HepG2 (cell line): ENCODE results near the gene FKBP5. TPM values are rescaled to one million over a fixed set of nuclear protein-coding genes. Genes with fewer than 3 reads are reported as not detected.

Source experiments
- ATAC-seq: fragments of 200-7000 bp; cut with Tn5 transposase; 3 replicates; pipeline ENCODE4 v1.9.1; 2020; ENCODE audit warnings: mild to moderate bottlenecking, moderate library complexity
- BruUV-seq: library from RNA; stranded (reverse); fragments of 400-500 nt; replicated peaks from 2 replicates; lab custom pipeline; 2021; lab: Mats Ljungman, UMichigan
- CTCF ChIA-PET: fragments of 300-600 bp; formaldehyde crosslinking; extraction: SDS; loops from one replicate; lab custom pipeline; 2021; ENCODE audit warnings: low total read pairs, inconsistent platforms, low intra/inter-chr PET ratio; lab: Yijun Ruan, JAX
- POLR2A ChIA-PET: fragments of 350-600 bp; sonication (Branson Sonifier 250); formaldehyde crosslinking; loops from one replicate; lab custom pipeline; 2020; ENCODE audit warnings: antibody characterized with exemption, inconsistent platforms; lab: Yijun Ruan, JAX
- DNase-seq: peaks from one replicate; pipeline ENCODE4 v3.0.0-alpha.2; 2015; ENCODE audit warnings: low spot score
- FAIRE-seq: peaks from 3 replicates; lab custom pipeline; 2011; peaks lifted over from hg19 to GRCh38; lab: Jason Lieb, UNC
- H2AFZ ChIP-seq: one replicate; pipeline ENCODE4 v1.6.1; 2011; ENCODE audit warnings: low read length, inconsistent platforms
- H3K27ac ChIP-seq: fragments of 300-600 bp; 3 replicates; pipeline ENCODE4 v1.8.0; 2011; ENCODE audit warnings: mixed run types, mild to moderate bottlenecking, mixed read lengths, low read length, inconsistent platforms; ENCODE audit not compliant: insufficient read depth; ENCODE audit errors: extremely low read length
- H3K27me3 ChIP-seq, 2 experiments: fragments of 200-600 bp in 1 of 2; 2 replicates in 1 of 2; 3 replicates in 1 of 2; pipeline versions ENCODE4 v1.6.0 to v1.8.0; 2011; ENCODE audit warnings: low read length in 2 of 2, mild to moderate bottlenecking in 2 of 2, moderate library complexity in 2 of 2, inconsistent platforms in 1 of 2; ENCODE audit not compliant: insufficient read depth in 2 of 2, control insufficient read depth in 1 of 2
- H3K36me3 ChIP-seq, 2 experiments: fragments of 200-600 bp in 1 of 2; replicated peaks in 1 of 2; 2 replicates in 1 of 2; 3 replicates in 1 of 2; pipeline versions ENCODE4 v1.5.1 to v1.8.0; 2011; ENCODE audit warnings: low read length in 2 of 2, inconsistent platforms in 1 of 2; ENCODE audit not compliant: insufficient read depth in 2 of 2, control insufficient read depth in 1 of 2
- H3K4me1 ChIP-seq: 2 replicates; pipeline ENCODE4 v1.5.1; 2012; ENCODE audit warnings: low read length, inconsistent platforms; ENCODE audit not compliant: insufficient read depth
- H3K4me2 ChIP-seq: 2 replicates; pipeline ENCODE4 v1.6.0; 2011; ENCODE audit warnings: low read depth, low read length, inconsistent platforms
- H3K4me3 ChIP-seq, 3 experiments: fragments of 200-600 bp in 1 of 3; sonication (generic), shearing (Covaris generic) in 1 of 3; replicated peaks in 1 of 3; 2 replicates each; pipeline ENCODE4 v1.5.1; 2011 to 2016; ENCODE audit warnings: low read length in 3 of 3, inconsistent platforms in 2 of 3, low read depth in 2 of 3, mild to moderate bottlenecking in 2 of 3, control low read depth in 1 of 3, mixed read lengths in 1 of 3; ENCODE audit not compliant: insufficient read depth in 1 of 3
- H3K79me2 ChIP-seq: one replicate; pipeline ENCODE4 v1.6.1; 2011; ENCODE audit warnings: low read length, inconsistent platforms; ENCODE audit not compliant: insufficient read depth
- H3K9ac ChIP-seq: 2 replicates; pipeline ENCODE4 v1.6.0; 2011; ENCODE audit warnings: mild to moderate bottlenecking, low read depth, low read length, inconsistent platforms; ENCODE audit not compliant: insufficient read depth
- H3K9me3 ChIP-seq: 2 replicates; pipeline ENCODE4 v1.5.1; 2012; ENCODE audit warnings: mild to moderate bottlenecking, low read length
- H4K20me1 ChIP-seq: 2 replicates; pipeline ENCODE4 v1.6.0; 2011; ENCODE audit warnings: inconsistent platforms, mild to moderate bottlenecking, low read length, moderate library complexity; ENCODE audit not compliant: insufficient read depth
- CENPX ChIP-seq: sonication (generic); formaldehyde crosslinking; IDR thresholded peaks from 2 replicates; pipeline ENCODE4 v1.9.0; 2021; ENCODE audit warnings: mild to moderate bottlenecking, missing genetic modification reagents, moderate library complexity
- HOXA7 ChIP-seq: sonication (generic); formaldehyde crosslinking; IDR thresholded peaks from 2 replicates; pipeline ENCODE4 v1.8.1; 2022; ENCODE audit warnings: mild to moderate bottlenecking, missing genetic modification reagents, moderate library complexity
- MAFK ChIP-seq, 2 experiments: IDR thresholded peaks in 1 of 2; conservative IDR thresholded peaks in 1 of 2; 2 replicates each; pipeline ENCODE4 v1.6.1; 2011; ENCODE audit warnings: improper control_type of control experiment in 2 of 2, low read length in 2 of 2
- MBD4 ChIP-seq: IDR thresholded peaks from 2 replicates; pipeline ENCODE4 v1.6.1; 2012; ENCODE audit warnings: low read length, inconsistent platforms, borderline replicate concordance
- POLR2A ChIP-seq, 2 experiments: IDR thresholded peaks; 2 replicates each; pipeline ENCODE4 v1.6.1; 2011; ENCODE audit warnings: low read depth in 2 of 2, low read length in 2 of 2, mild to moderate bottlenecking in 1 of 2, moderate library complexity in 1 of 2; ENCODE audit not compliant: insufficient read depth in 1 of 2
- POLR2AphosphoS2 ChIP-seq: IDR thresholded peaks from 2 replicates; pipeline ENCODE4 v1.6.1; 2011; ENCODE audit warnings: low read depth, low read length, improper control_type of control experiment
- RORA ChIP-seq: sonication (generic); formaldehyde crosslinking; IDR thresholded peaks from 2 replicates; pipeline ENCODE4 v1.5.0; 2020; ENCODE audit warnings: mild to moderate bottlenecking, missing genetic modification reagents, moderate library complexity
- ZFP36L1 ChIP-seq: sonication (generic); formaldehyde crosslinking; IDR thresholded peaks from 2 replicates; pipeline ENCODE4 v1.8.0; 2022; ENCODE audit warnings: mild to moderate bottlenecking, missing genetic modification reagents, moderate library complexity
- ZNF768 ChIP-seq: sonication (generic); formaldehyde crosslinking; IDR thresholded peaks from 2 replicates; pipeline ENCODE4 v1.4.0; 2020; ENCODE audit warnings: missing genetic modification reagents
- WGBS: methylation state at CpG from one replicate; pipeline ENCODE4 v1.1.6; 2017; ENCODE audit warnings: low lambda C conversion rate; 5-methylcytosine and 5-hydroxymethylcytosine counted together
- in situ Hi-C: cut with HindIII; loops from 2 replicates; pipeline ENCODE4 v1.10.0; 2017; ENCODE audit warnings: low pct_unique_long_range_greater_than_20kb; ENCODE audit not compliant: extremely low pct_ligation_motif_present
- intact Hi-C: fragments of 100-400 bp; cut with micrococcal nuclease; formaldehyde crosslinking; loops from one replicate; pipeline ENCODE4 v1.10.0; 2022; ENCODE audit not compliant: unreplicated experiment
- polyA plus RNA-seq, 8 experiments: library from polyadenylated mRNA; depleted of rRNA in 3 of 8; stranded (reverse) in 7 of 8; unstranded in 1 of 8; fragments of >200 nt; fragmentation: Illumina TruSeq in 4 of 8; extraction: Trizol in 4 of 8; gene quantifications; 2 replicates each; pipeline versions ENCODE4 v1.2.1 to v1.2.3, GENCODE V29; 2011 to 2016; ENCODE audit warnings: low read depth in 4 of 8, missing spikeins in 1 of 8, mixed read lengths in 1 of 8; ENCODE audit not compliant: insufficient read depth in 1 of 8
- total RNA-seq, 5 experiments: library from RNA; depleted of rRNA; stranded (reverse); fragments of >200 nt; fragmentation: Illumina TruSeq; extraction: Trizol; gene quantifications; 2 replicates each; pipeline ENCODE4 v1.2.3, GENCODE V29; 2016; ENCODE audit warnings: low read depth in 1 of 5
- TF ChIP-seq, protein P1 (sequence below): sonication (generic); formaldehyde crosslinking; IDR thresholded peaks from 2 replicates; pipeline ENCODE4 v1.4.0; 2020; ENCODE audit warnings: missing genetic modification reagents, mild to moderate bottlenecking, borderline replicate concordance
- TF ChIP-seq, protein P2 (sequence below): sonication (generic); formaldehyde crosslinking; IDR thresholded peaks from 2 replicates; pipeline ENCODE4 v1.9.0; 2022; ENCODE audit warnings: missing genetic modification reagents, mild to moderate bottlenecking, borderline replicate concordance

Gene FKBP5
- total and polyA plus RNA-seq, 2 of the 13 experiments (the other 11 are each of a cell fraction or from before 2014, with no cell fraction given), result 8.0 to 17.4 TPM

DNA sequence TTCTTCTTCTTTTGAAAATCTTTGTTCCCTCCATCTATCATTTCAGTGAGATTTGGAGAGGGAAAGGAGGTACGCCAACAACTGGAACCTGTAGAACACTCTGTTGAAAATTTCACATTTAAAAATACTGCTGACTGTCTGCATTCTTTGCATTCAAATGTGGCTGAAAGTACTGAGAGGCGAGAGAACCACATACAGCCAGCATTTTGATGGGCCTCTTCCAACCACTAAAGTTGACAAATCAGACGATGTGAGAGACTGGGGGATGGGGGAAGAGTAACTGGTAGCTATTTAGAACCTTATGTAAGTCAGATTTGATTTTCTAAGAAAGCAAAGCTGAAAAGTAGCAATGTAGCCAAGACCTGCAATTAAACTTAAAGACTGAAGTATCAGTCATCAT lies 77.5 kb downstream of the FKBP5 start:
- no peak overlapping the region for H3K4me3 ChIP-seq
- no peak for FAIRE-seq
- no peaks in the 10 kb centered on the region for H3K27me3 ChIP-seq
- no TSS peak for BruUV-seq
- H3K36me3 ChIP-seq, result peaks cover 5 to 20% of the 10 kb centered on the region in 2 experiments; a peak in 3 of 5 replicates
- H3K79me2 ChIP-seq, result no peaks in the 10 kb centered on the region
- intact Hi-C loops, result no loop called here
- H2AFZ ChIP-seq, result no peak overlapping the region
- no peak overlapping the region for H3K4me2 ChIP-seq
- WGBS, result 94% methylated on average over 3 of the region's 3 CpGs
- no peak overlapping the region for H3K9ac ChIP-seq
- in situ Hi-C loops, result no loop called here
- H3K9me3 ChIP-seq, result no peaks in the 10 kb centered on the region
- no peak for DNase-seq
- ChIA-PET CTCF (no interaction called here), POLR2A (no interaction called here)
- no peak for TF ChIP-seq ZNF768
- TF ChIP-seq MAFK (conservative IDR thresholded peaks at IDR 0.05 in 1 of 2, IDR thresholded peaks at IDR 0.05 in 1 of 2; ENCODE audit: low read length in 2 of 2), result peak in 1 of 2 experiments; percentile 35; a peak in 2 of 4 replicates
- no peak for TF ChIP-seq HOXA7 (CRISPR knock-in tag)
- no peaks in the 10 kb centered on the region for H4K20me1 ChIP-seq
- no peaks in the 10 kb centered on the region for H3K4me1 ChIP-seq
- no peak for ATAC-seq
- H3K27ac ChIP-seq, result no peak overlapping the region

DNA sequence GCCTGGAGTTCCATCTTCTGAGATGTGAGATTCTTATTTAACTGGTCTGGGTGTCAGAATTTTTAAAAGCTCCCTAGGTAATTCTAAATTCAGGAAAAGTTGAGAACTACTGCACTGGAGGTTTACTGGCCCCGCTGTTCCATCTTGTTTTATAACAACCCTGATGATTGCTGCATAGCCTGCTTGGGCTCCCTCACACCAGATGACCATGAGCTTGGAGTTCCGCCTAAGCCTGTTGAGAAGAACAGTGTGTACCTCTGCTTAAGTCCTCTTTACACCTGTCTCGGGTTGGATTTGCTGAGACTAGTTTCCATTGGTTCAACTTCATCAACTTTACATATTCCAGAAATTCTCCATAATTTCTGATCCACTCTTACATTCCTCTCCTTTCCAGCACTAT lies 77.9 kb downstream of the FKBP5 start:
- Histone ChIP-seq H3K4me2 (no peak overlapping the region), H2AFZ (no peak overlapping the region), H3K79me2 (no peaks in the 10 kb centered on the region), H3K4me1 (no peaks in the 10 kb centered on the region), H4K20me1 (no peaks in the 10 kb centered on the region), H3K9ac (no peak overlapping the region), H3K27ac (no peak overlapping the region), H3K4me3 (no peak overlapping the region), H3K36me3 (peaks cover 5 to 20% of the 10 kb centered on the region in 2 experiments; a peak in 3 of 5 replicates)
- in situ Hi-C loops (no loop called here), intact Hi-C loops (no loop called here)
- WGBS, result over 99% methylated on average over 3 of the region's 3 CpGs
- ChIA-PET POLR2A (no interaction called here), CTCF (no interaction called here)
- no TSS peak for BruUV-seq
- ATAC-seq, result no peak
- no peak for DNase-seq
- TF ChIP-seq ZFP36L1 (CRISPR knock-in tag) (no peak), POLR2A (IDR thresholded peaks at IDR 0.05; ENCODE audit: insufficient read depth in 1 of 2, low read depth in 2 of 2, low read length in 2 of 2) (no peak), MBD4 (no peak), RORA (no peak), CENPX (CRISPR knock-in tag) (no peak), POLR2AphosphoS2 (no peak)
- TF ChIP-seq, protein P1, sequence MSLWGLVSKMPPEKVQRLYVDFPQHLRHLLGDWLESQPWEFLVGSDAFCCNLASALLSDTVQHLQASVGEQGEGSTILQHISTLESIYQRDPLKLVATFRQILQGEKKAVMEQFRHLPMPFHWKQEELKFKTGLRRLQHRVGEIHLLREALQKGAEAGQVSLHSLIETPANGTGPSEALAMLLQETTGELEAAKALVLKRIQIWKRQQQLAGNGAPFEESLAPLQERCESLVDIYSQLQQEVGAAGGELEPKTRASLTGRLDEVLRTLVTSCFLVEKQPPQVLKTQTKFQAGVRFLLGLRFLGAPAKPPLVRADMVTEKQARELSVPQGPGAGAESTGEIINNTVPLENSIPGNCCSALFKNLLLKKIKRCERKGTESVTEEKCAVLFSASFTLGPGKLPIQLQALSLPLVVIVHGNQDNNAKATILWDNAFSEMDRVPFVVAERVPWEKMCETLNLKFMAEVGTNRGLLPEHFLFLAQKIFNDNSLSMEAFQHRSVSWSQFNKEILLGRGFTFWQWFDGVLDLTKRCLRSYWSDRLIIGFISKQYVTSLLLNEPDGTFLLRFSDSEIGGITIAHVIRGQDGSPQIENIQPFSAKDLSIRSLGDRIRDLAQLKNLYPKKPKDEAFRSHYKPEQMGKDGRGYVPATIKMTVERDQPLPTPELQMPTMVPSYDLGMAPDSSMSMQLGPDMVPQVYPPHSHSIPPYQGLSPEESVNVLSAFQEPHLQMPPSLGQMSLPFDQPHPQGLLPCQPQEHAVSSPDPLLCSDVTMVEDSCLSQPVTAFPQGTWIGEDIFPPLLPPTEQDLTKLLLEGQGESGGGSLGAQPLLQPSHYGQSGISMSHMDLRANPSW, result no peak
- TF ChIP-seq, protein P2, sequence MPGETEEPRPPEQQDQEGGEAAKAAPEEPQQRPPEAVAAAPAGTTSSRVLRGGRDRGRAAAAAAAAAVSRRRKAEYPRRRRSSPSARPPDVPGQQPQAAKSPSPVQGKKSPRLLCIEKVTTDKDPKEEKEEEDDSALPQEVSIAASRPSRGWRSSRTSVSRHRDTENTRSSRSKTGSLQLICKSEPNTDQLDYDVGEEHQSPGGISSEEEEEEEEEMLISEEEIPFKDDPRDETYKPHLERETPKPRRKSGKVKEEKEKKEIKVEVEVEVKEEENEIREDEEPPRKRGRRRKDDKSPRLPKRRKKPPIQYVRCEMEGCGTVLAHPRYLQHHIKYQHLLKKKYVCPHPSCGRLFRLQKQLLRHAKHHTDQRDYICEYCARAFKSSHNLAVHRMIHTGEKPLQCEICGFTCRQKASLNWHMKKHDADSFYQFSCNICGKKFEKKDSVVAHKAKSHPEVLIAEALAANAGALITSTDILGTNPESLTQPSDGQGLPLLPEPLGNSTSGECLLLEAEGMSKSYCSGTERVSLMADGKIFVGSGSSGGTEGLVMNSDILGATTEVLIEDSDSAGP (CRISPR knock-in tag), result no peak
- TF ChIP-seq, all 625 proteins: peak for 0
- no peaks in the 10 kb centered on the region for H3K27me3 ChIP-seq
- no peak for FAIRE-seq
- no peaks in the 10 kb centered on the region for H3K9me3 ChIP-seq
